PC-3 (cell line): ENCODE measurements around the gene TRIM71. TPM values are rescaled to one million over a fixed set of nuclear protein-coding genes. Genes with fewer than 3 reads are reported as not detected.

ENCODE experiments used
- ATAC-seq: fragments of 200-7000 bp; cut with Tn5 transposase; 2 replicates; pipeline ENCODE4 v1.9.1; 2020; ENCODE audit warnings: mild to moderate bottlenecking, moderate library complexity
- BruUV-seq: library from RNA; stranded (reverse); fragments of 400-500 nt; replicated peaks from 2 replicates; lab custom pipeline; 2021; lab: Mats Ljungman, UMichigan
- CTCF ChIA-PET: fragments of 300-600 bp; sonication (Branson Sonifier 250); formaldehyde crosslinking; loops from one replicate; lab custom pipeline; 2022; ENCODE audit warnings: antibody characterized with exemption; lab: Charles Lee
- POLR2A ChIA-PET: fragments of 300-600 bp; sonication (Branson Sonifier 250); formaldehyde crosslinking; loops from one replicate; lab custom pipeline; 2022; ENCODE audit warnings: antibody characterized with exemption; ENCODE audit not compliant: unreplicated experiment; lab: Charles Lee
- DNase-seq: peaks from one replicate; pipeline ENCODE4 v3.0.0-alpha.2; 2015
- H2AFZ ChIP-seq: fragments of 300-600 bp; sonication (generic); 2 replicates; pipeline ENCODE4 v1.6.0; 2016; ENCODE audit warnings: antibody characterized with exemption, low read length
- H3F3A ChIP-seq: fragments of 300-600 bp; sonication (generic); one replicate; pipeline ENCODE4 v1.6.0; 2017; ENCODE audit warnings: antibody characterized with exemption, low read length, control low read depth, mild to moderate bottlenecking; ENCODE audit not compliant: unreplicated experiment
- H3K27ac ChIP-seq: fragments of 300-600 bp; sonication (generic); 2 replicates; pipeline ENCODE4 v1.5.1; 2016; ENCODE audit warnings: mild to moderate bottlenecking, low read length
- H3K27me3 ChIP-seq: fragments of 300-600 bp; sonication (generic); 2 replicates; pipeline ENCODE4 v1.6.1; 2016; ENCODE audit warnings: low read length, mixed read lengths
- H3K36me3 ChIP-seq: fragments of 300-600 bp; sonication (generic); 2 replicates; pipeline ENCODE4 v1.6.1; 2016; ENCODE audit warnings: low read depth, mixed run types, low read length, mixed read lengths
- H3K4me1 ChIP-seq: fragments of 300-600 bp; sonication (generic); 2 replicates; pipeline ENCODE4 v1.5.1; 2016; ENCODE audit warnings: low read length; ENCODE audit not compliant: insufficient read depth
- H3K4me2 ChIP-seq: fragments of 300-600 bp; sonication (generic); 2 replicates; pipeline ENCODE4 v1.6.0; 2016; ENCODE audit warnings: low read length
- H3K4me3 ChIP-seq: fragments of 300-600 bp; sonication (generic); 2 replicates; pipeline ENCODE4 v1.5.1; 2016; ENCODE audit warnings: mild to moderate bottlenecking, low read length, mixed read lengths
- H3K79me2 ChIP-seq: fragments of 300-600 bp; sonication (generic); 2 replicates; pipeline ENCODE4 v1.6.1; 2017; ENCODE audit warnings: low read length, mixed read lengths
- H3K9ac ChIP-seq: fragments of 300-600 bp; sonication (generic); 2 replicates; pipeline ENCODE4 v1.6.0; 2016; ENCODE audit warnings: mild to moderate bottlenecking, low read length
- H3K9me2 ChIP-seq: fragments of 300-600 bp; sonication (generic); replicated peaks from 2 replicates; pipeline ENCODE4 v1.6.1; 2016; ENCODE audit warnings: mixed run types, low read length, mixed read lengths
- H3K9me3 ChIP-seq: fragments of 300-600 bp; sonication (generic); 2 replicates; pipeline ENCODE4 v1.6.1; 2016; ENCODE audit warnings: low read length, mixed read lengths
- H4K20me1 ChIP-seq: fragments of 300-600 bp; sonication (generic); 2 replicates; pipeline ENCODE4 v1.6.1; 2016; ENCODE audit warnings: low read length, mixed read lengths
- CTCF ChIP-seq: fragments of 300-600 bp; sonication (generic); conservative IDR thresholded peaks from 2 replicates; pipeline ENCODE4 v1.5.1; 2017; ENCODE audit warnings: antibody characterized with exemption, low read depth, mild to moderate bottlenecking, low read length
- EZH2 ChIP-seq: fragments of 300-600 bp; sonication (generic); IDR thresholded peaks from one replicate; pipeline ENCODE4 v1.6.1; 2017; ENCODE audit warnings: antibody characterized with exemption, mild to moderate bottlenecking, low read length; ENCODE audit not compliant: unreplicated experiment
- EZH2phosphoT487 ChIP-seq: fragments of 300-600 bp; sonication (generic); IDR thresholded peaks from 2 replicates; pipeline ENCODE4 v1.6.1; 2018; ENCODE audit warnings: mild to moderate bottlenecking, antibody characterized with exemption, low read length, borderline replicate concordance
- intact Hi-C: fragments of 100-400 bp; cut with micrococcal nuclease; formaldehyde crosslinking; loops from 2 replicates; pipeline ENCODE4 v1.9.0; 2023
- total RNA-seq: library from RNA; depleted of rRNA; stranded (reverse); fragments of >200 nt; gene quantifications from 2 replicates; pipeline ENCODE4 v1.2.3, GENCODE V29; 2014

Gene TRIM71
- total RNA-seq, 1 experiment from 2014 or later: 0.11 TPM

GRCh38 chr3:32896143-32896542 lies 78.3 kb downstream of the TRIM71 start:
- TF ChIP-seq EZH2 (no peak), EZH2phosphoT487 (no peak), CTCF (no peak)
- Histone ChIP-seq H3K36me3 (no peaks in the 10 kb centered on the region), H3K4me2 (no peak overlapping the region), H3K9me3 (no peaks in the 10 kb centered on the region), H3K27me3 (no peaks in the 10 kb centered on the region), H3K4me1 (no peaks in the 10 kb centered on the region), H4K20me1 (no peaks in the 10 kb centered on the region), H3F3A (no peaks in the 10 kb centered on the region), H3K79me2 (no peaks in the 10 kb centered on the region), H3K4me3 (no peak overlapping the region), H2AFZ (no peak overlapping the region), H3K9me2 (no peaks in the 10 kb centered on the region), H3K27ac (no peak overlapping the region), H3K9ac (no peak overlapping the region)
- no peak for ATAC-seq
- no TSS peak for BruUV-seq
- DNase-seq: no peak
- intact Hi-C loops: no loop called here
- ChIA-PET CTCF (no interaction called here), POLR2A (no interaction called here)

GRCh38 chr3:32897001-32897601 lies 79.3 kb downstream of the TRIM71 start:
- H2AFZ ChIP-seq: no peak overlapping the region
- no peaks in the 10 kb centered on the region for H3F3A ChIP-seq
- intact Hi-C loops: no loop called here
- H3K9me2 ChIP-seq: no peaks in the 10 kb centered on the region
- no peak overlapping the region for H3K9ac ChIP-seq
- no peaks in the 10 kb centered on the region for H3K36me3 ChIP-seq
- H3K4me3 ChIP-seq: no peak overlapping the region
- H3K27ac ChIP-seq: no peak overlapping the region
- no peaks in the 10 kb centered on the region for H3K27me3 ChIP-seq
- BruUV-seq: no TSS peak
- ChIA-PET CTCF (no interaction called here), POLR2A (no interaction called here)
- no peak for TF ChIP-seq CTCF
- no peak for TF ChIP-seq EZH2
- TF ChIP-seq EZH2phosphoT487: no peak
- H3K4me1 ChIP-seq: peaks cover 6% of the 10 kb centered on the region; the same call in 1 of the 2 replicates
- H3K9me3 ChIP-seq: no peaks in the 10 kb centered on the region
- ATAC-seq (no peak), DNase-seq (no peak)
- H3K79me2 ChIP-seq: no peaks in the 10 kb centered on the region
- H4K20me1 ChIP-seq: no peaks in the 10 kb centered on the region
- H3K4me2 ChIP-seq: no peak overlapping the region

GRCh38 chr3:32897981-32898623 lies 80.3 kb downstream of the TRIM71 start:
- no peak overlapping the region for H3K9ac ChIP-seq
- H3K4me2 ChIP-seq: no peak overlapping the region
- no peaks in the 10 kb centered on the region for H3K36me3 ChIP-seq
- CTCF ChIA-PET: interaction anchor here (0.5 to 1.0 kb wide), 2 partner anchors 21 to 117 kb away, joined by 3 to 5 read pairs; no protein-coding TSS in a partner anchor
- peaks cover 9% of the 10 kb centered on the region; the same call in 1 of the 2 replicates for H3K4me1 ChIP-seq
- TF ChIP-seq CTCF: peak; percentile 22; the same call in 1 of the 2 replicates
- TF ChIP-seq EZH2: no peak
- H3F3A ChIP-seq: no peaks in the 10 kb centered on the region
- H3K27ac ChIP-seq: no peak overlapping the region
- no peak overlapping the region for H3K4me3 ChIP-seq
- intact Hi-C loops: no loop called here
- H2AFZ ChIP-seq: no peak overlapping the region
- no peaks in the 10 kb centered on the region for H3K79me2 ChIP-seq
- POLR2A ChIA-PET: interaction anchor here (0.6 kb wide), 1 partner anchor 524 kb away, joined by 7 read pairs; no protein-coding TSS in a partner anchor
- no TSS peak for BruUV-seq
- ATAC-seq (no peak), DNase-seq (peak; percentile 33)
- no peaks in the 10 kb centered on the region for H3K9me3 ChIP-seq
- no peaks in the 10 kb centered on the region for H3K27me3 ChIP-seq
- no peaks in the 10 kb centered on the region for H3K9me2 ChIP-seq
- no peaks in the 10 kb centered on the region for H4K20me1 ChIP-seq
